K562 (cell line): Measurements from ENCODE around the gene CPED1.

Experiments used
- CTCF ChIP-seq, 3 experiments: IDR thresholded peaks in 2 of 3; conservative IDR thresholded peaks in 1 of 3; 2 replicates each; pipeline ENCODE4 v1.5.1; 2011 to 2012; ENCODE audit warnings: low read length in 3 of 3, mild to moderate bottlenecking in 3 of 3, control low read depth in 2 of 3, improper control_type of control experiment in 1 of 3, inconsistent platforms in 1 of 3, low read depth in 1 of 3, mixed read lengths in 1 of 3, moderate library complexity in 1 of 3; ENCODE audit not compliant: insufficient read depth in 2 of 3
- EP300 ChIP-seq: IDR thresholded peaks from 2 replicates; pipeline ENCODE4 v1.6.1; 2012; ENCODE audit warnings: low read length, improper control_type of control experiment
- EZH2 ChIP-seq: IDR thresholded peaks from 2 replicates; pipeline ENCODE4 v1.6.1; 2012; ENCODE audit warnings: low read depth, mild to moderate bottlenecking, inconsistent platforms, low read length, borderline replicate concordance
- HOMEZ ChIP-seq: fragments of 250-450 bp; sonication (Bioruptor Pico); IDR thresholded peaks from 2 replicates; pipeline ENCODE4 v1.4.0; 2020; ENCODE audit warnings: mild to moderate bottlenecking, moderate library complexity
- MCM2 ChIP-seq: fragments of 450-650 bp; IDR thresholded peaks from 2 replicates; pipeline ENCODE4 v1.6.1; 2017; ENCODE audit warnings: low read depth, mild to moderate bottlenecking
- MLX ChIP-seq, 2 experiments: fragments of 450-650 bp in 1 of 2; sonication (generic) in 1 of 2; formaldehyde crosslinking; conservative IDR thresholded peaks; 2 replicates each; pipeline versions ENCODE4 v1.4.0 to v1.8.1; 2020 to 2022; ENCODE audit warnings: mild to moderate bottlenecking in 1 of 2, missing genetic modification reagents in 1 of 2
- PML ChIP-seq: IDR thresholded peaks from 2 replicates; pipeline ENCODE4 v1.6.1; 2012; ENCODE audit warnings: low read length, inconsistent platforms
- SRF ChIP-seq, 2 experiments: fragments of 250-450, 450-650 bp in 1 of 2; sonication (Bioruptor Pico) in 1 of 2; sonication (generic) in 1 of 2; formaldehyde crosslinking; IDR thresholded peaks; 2 replicates each; pipeline versions ENCODE4 v1.5.0 to v1.5.1; 2020 to 2022; ENCODE audit warnings: mild to moderate bottlenecking in 1 of 2, missing genetic modification reagents in 1 of 2
- ZNF140 ChIP-seq: fragments of 250-450 bp; sonication (Bioruptor Pico); IDR thresholded peaks from 2 replicates; pipeline ENCODE4 v1.8.0; 2021; ENCODE audit warnings: moderate library complexity, mild to moderate bottlenecking, inconsistent platforms
- ZNF143 ChIP-seq: sonication (generic); formaldehyde crosslinking; IDR thresholded peaks from 2 replicates; pipeline ENCODE4 v1.9.0; 2022; ENCODE audit warnings: mild to moderate bottlenecking, missing genetic modification reagents

- TF ChIP-seq MLX (CRISPR knock-in tag; conservative IDR thresholded peaks at IDR 0.05) = no peak
- TF ChIP-seq MCM2 = no peak
- no peak for TF ChIP-seq EP300
- no peak for TF ChIP-seq PML
- no peak for TF ChIP-seq ZNF140 (CRISPR knock-in tag)
- no peak for TF ChIP-seq EZH2
- no peak for TF ChIP-seq CTCF (IDR thresholded peaks at IDR 0.05 in 2 of 3, conservative IDR thresholded peaks at IDR 0.05 in 1 of 3; ENCODE audit: insufficient read depth in 2 of 3, low read depth in 1 of 3, low read length in 3 of 3)
- no peak for TF ChIP-seq HOMEZ (CRISPR knock-in tag)
- no peak for TF ChIP-seq SRF (CRISPR knock-in tag; IDR thresholded peaks at IDR 0.05)
- no peak for TF ChIP-seq ZNF143 (CRISPR knock-in tag)
Measured at GRCh38 chr7:121002757-121003200, 14.3 kb downstream of the CPED1 start.
